ENCODE data around the gene FIGNL2.

DNA sequence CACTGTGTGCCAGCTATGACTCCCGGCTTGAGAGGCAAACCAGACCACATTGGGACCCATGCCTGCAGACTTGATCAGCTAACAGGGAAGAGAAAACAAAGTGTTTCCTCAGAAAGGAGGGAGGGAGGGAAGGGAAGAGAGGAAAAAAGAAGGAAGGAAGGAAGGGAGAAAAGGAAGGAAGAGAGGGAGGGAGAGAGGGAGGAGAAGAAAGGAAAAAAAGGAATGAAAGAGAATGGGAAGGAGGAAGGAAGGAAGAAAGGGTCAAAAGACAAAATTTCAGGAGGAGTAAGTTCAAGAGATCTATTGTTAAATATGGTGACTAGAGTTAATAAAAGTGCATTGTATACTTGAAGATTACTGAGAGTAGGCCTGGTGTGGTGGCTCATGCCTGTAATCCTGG is 18.9 kb downstream of the FIGNL2 start:
- TF ChIP-seq, protein P1, sequence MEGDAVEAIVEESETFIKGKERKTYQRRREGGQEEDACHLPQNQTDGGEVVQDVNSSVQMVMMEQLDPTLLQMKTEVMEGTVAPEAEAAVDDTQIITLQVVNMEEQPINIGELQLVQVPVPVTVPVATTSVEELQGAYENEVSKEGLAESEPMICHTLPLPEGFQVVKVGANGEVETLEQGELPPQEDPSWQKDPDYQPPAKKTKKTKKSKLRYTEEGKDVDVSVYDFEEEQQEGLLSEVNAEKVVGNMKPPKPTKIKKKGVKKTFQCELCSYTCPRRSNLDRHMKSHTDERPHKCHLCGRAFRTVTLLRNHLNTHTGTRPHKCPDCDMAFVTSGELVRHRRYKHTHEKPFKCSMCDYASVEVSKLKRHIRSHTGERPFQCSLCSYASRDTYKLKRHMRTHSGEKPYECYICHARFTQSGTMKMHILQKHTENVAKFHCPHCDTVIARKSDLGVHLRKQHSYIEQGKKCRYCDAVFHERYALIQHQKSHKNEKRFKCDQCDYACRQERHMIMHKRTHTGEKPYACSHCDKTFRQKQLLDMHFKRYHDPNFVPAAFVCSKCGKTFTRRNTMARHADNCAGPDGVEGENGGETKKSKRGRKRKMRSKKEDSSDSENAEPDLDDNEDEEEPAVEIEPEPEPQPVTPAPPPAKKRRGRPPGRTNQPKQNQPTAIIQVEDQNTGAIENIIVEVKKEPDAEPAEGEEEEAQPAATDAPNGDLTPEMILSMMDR (IDR thresholded peaks at IDR 0.05) = no peak
- no peak for TF ChIP-seq POLR2A (IDR thresholded peaks at IDR 0.05)

All from uterus (tissue), 2 donors.